ENCODE results near the gene ITPR3.
A peak's percentile ranks its signal among the peaks of the same experiment; 100 is the strongest.

ITPR3 gene

GRCh38 chr6:33604941-33605854 lies 15.9 kb upstream of the ITPR3 start:
- H3K4me3 ChIP-seq (ENCODE audit: low read depth, low read length): no peak overlapping the region
- H3K36me3 ChIP-seq (ENCODE audit: insufficient read depth, low read length): no peaks in the 10 kb centered on the region
- H3K27me3 ChIP-seq (ENCODE audit: insufficient read depth, low read length): no peaks in the 10 kb centered on the region
- peaks cover 24% of the 10 kb centered on the region for H3K4me1 ChIP-seq (ENCODE audit: control insufficient read depth, insufficient read depth, low read length, unreplicated experiment)
- no peak overlapping the region for H3K27ac ChIP-seq (ENCODE audit: low read depth, low read length)
- no peaks in the 10 kb centered on the region for H3K79me2 ChIP-seq (ENCODE audit: control insufficient read depth, insufficient read depth, low read length, unreplicated experiment)
- H2AFZ ChIP-seq (ENCODE audit: low read length, unreplicated experiment): no peak overlapping the region

- Histone ChIP-seq H3K27ac (ENCODE audit: low read depth, low read length) (no peak overlapping the region), H3K4me3 (ENCODE audit: low read depth, low read length) (no peak overlapping the region), H3K4me1 (ENCODE audit: control insufficient read depth, insufficient read depth, low read length, unreplicated experiment) (peaks cover 33% of the 10 kb centered on the region), H3K36me3 (ENCODE audit: insufficient read depth, low read length) (no peaks in the 10 kb centered on the region), H3K79me2 (ENCODE audit: control insufficient read depth, insufficient read depth, low read length, unreplicated experiment) (no peaks in the 10 kb centered on the region), H2AFZ (ENCODE audit: low read length, unreplicated experiment) (no peak overlapping the region), H3K27me3 (ENCODE audit: insufficient read depth, low read length) (no peaks in the 10 kb centered on the region)
Observed at GRCh38 chr6:33606642-33607041, 14.5 kb upstream of the ITPR3 start.

- H3K27ac ChIP-seq (ENCODE audit: low read depth, low read length): no peak overlapping the region
Observed at GRCh38 chr6:33607126-33607783, 13.9 kb upstream of the ITPR3 start.

GRCh38 chr6:33607784-33608161 lies 13.3 kb upstream of the ITPR3 start:
- Histone ChIP-seq H3K4me1 (ENCODE audit: control insufficient read depth, insufficient read depth, low read length, unreplicated experiment) (peaks cover 33% of the 10 kb centered on the region), H3K36me3 (ENCODE audit: insufficient read depth, low read length) (no peaks in the 10 kb centered on the region), H3K79me2 (ENCODE audit: control insufficient read depth, insufficient read depth, low read length, unreplicated experiment) (no peaks in the 10 kb centered on the region), H3K27ac (ENCODE audit: low read depth, low read length) (no peak overlapping the region), H3K4me3 (ENCODE audit: low read depth, low read length) (no peak overlapping the region), H2AFZ (ENCODE audit: low read length, unreplicated experiment) (no peak overlapping the region), H3K27me3 (ENCODE audit: insufficient read depth, low read length) (no peaks in the 10 kb centered on the region)

More at GRCh38 chr6:33607126-33607783, 13.9 kb upstream of the ITPR3 start:
- Histone ChIP-seq H2AFZ (ENCODE audit: low read length, unreplicated experiment) (no peak overlapping the region), H3K4me1 (ENCODE audit: control insufficient read depth, insufficient read depth, low read length, unreplicated experiment) (peaks cover 33% of the 10 kb centered on the region), H3K79me2 (ENCODE audit: control insufficient read depth, insufficient read depth, low read length, unreplicated experiment) (no peaks in the 10 kb centered on the region), H3K27me3 (ENCODE audit: insufficient read depth, low read length) (no peaks in the 10 kb centered on the region), H3K4me3 (ENCODE audit: low read depth, low read length) (no peak overlapping the region), H3K36me3 (ENCODE audit: insufficient read depth, low read length) (no peaks in the 10 kb centered on the region)

- Histone ChIP-seq H3K4me3 (ENCODE audit: low read depth, low read length) (no peak overlapping the region), H2AFZ (ENCODE audit: low read length, unreplicated experiment) (no peak overlapping the region), H3K36me3 (ENCODE audit: insufficient read depth, low read length) (no peaks in the 10 kb centered on the region), H3K27ac (ENCODE audit: low read depth, low read length) (peak overlapping the region; percentile 43; the same call in 1 of the 2 replicates), H3K79me2 (ENCODE audit: control insufficient read depth, insufficient read depth, low read length, unreplicated experiment) (no peaks in the 10 kb centered on the region), H3K27me3 (ENCODE audit: insufficient read depth, low read length) (no peaks in the 10 kb centered on the region), H3K4me1 (ENCODE audit: control insufficient read depth, insufficient read depth, low read length, unreplicated experiment) (peaks cover 43% of the 10 kb centered on the region)
Observed at GRCh38 chr6:33609019-33609418, 12.1 kb upstream of the ITPR3 start.

- Histone ChIP-seq H3K36me3 (ENCODE audit: insufficient read depth, low read length) (no peaks in the 10 kb centered on the region), H3K27me3 (ENCODE audit: insufficient read depth, low read length) (no peaks in the 10 kb centered on the region), H3K27ac (ENCODE audit: low read depth, low read length) (peak overlapping the region; percentile 43; the same call in 1 of the 2 replicates), H2AFZ (ENCODE audit: low read length, unreplicated experiment) (no peak overlapping the region), H3K79me2 (ENCODE audit: control insufficient read depth, insufficient read depth, low read length, unreplicated experiment) (no peaks in the 10 kb centered on the region), H3K4me3 (ENCODE audit: low read depth, low read length) (no peak overlapping the region), H3K4me1 (ENCODE audit: control insufficient read depth, insufficient read depth, low read length, unreplicated experiment) (peaks cover 47% of the 10 kb centered on the region)
Observed at GRCh38 chr6:33609528-33609927, 11.6 kb upstream of the ITPR3 start.

GRCh38 chr6:33610067-33610466 lies 11.1 kb upstream of the ITPR3 start:
- Histone ChIP-seq H3K27ac (ENCODE audit: low read depth, low read length) (peak overlapping the region; percentile 43; the same call in 1 of the 2 replicates), H3K4me1 (ENCODE audit: control insufficient read depth, insufficient read depth, low read length, unreplicated experiment) (peaks cover 47% of the 10 kb centered on the region)

GRCh38 chr6:33610779-33611732 lies 10.1 kb upstream of the ITPR3 start:
- Histone ChIP-seq H2AFZ (ENCODE audit: low read length, unreplicated experiment) (no peak overlapping the region), H3K79me2 (ENCODE audit: control insufficient read depth, insufficient read depth, low read length, unreplicated experiment) (no peaks in the 10 kb centered on the region), H3K27ac (ENCODE audit: low read depth, low read length) (no peak overlapping the region), H3K36me3 (ENCODE audit: insufficient read depth, low read length) (no peaks in the 10 kb centered on the region), H3K27me3 (ENCODE audit: insufficient read depth, low read length) (no peaks in the 10 kb centered on the region), H3K4me3 (ENCODE audit: low read depth, low read length) (no peak overlapping the region), H3K4me1 (ENCODE audit: control insufficient read depth, insufficient read depth, low read length, unreplicated experiment) (peaks cover 47% of the 10 kb centered on the region)

More at GRCh38 chr6:33610067-33610466, 11.1 kb upstream of the ITPR3 start:
- no peak overlapping the region for H2AFZ ChIP-seq (ENCODE audit: low read length, unreplicated experiment)
- no peaks in the 10 kb centered on the region for H3K36me3 ChIP-seq (ENCODE audit: insufficient read depth, low read length)
- no peaks in the 10 kb centered on the region for H3K27me3 ChIP-seq (ENCODE audit: insufficient read depth, low read length)
- H3K4me3 ChIP-seq (ENCODE audit: low read depth, low read length): no peak overlapping the region
- no peaks in the 10 kb centered on the region for H3K79me2 ChIP-seq (ENCODE audit: control insufficient read depth, insufficient read depth, low read length, unreplicated experiment)

GRCh38 chr6:33613146-33613794 lies 7.9 kb upstream of the ITPR3 start:
- H3K27ac ChIP-seq (ENCODE audit: low read depth, low read length): peak overlapping the region; percentile 75
- H3K36me3 ChIP-seq (ENCODE audit: insufficient read depth, low read length): no peaks in the 10 kb centered on the region
- no peaks in the 10 kb centered on the region for H3K79me2 ChIP-seq (ENCODE audit: control insufficient read depth, insufficient read depth, low read length, unreplicated experiment)
- no peaks in the 10 kb centered on the region for H3K27me3 ChIP-seq (ENCODE audit: insufficient read depth, low read length)
- peak overlapping the region; percentile 14; the same call in 1 of the 2 replicates for H3K4me3 ChIP-seq (ENCODE audit: low read depth, low read length)
- peaks cover 48% of the 10 kb centered on the region for H3K4me1 ChIP-seq (ENCODE audit: control insufficient read depth, insufficient read depth, low read length, unreplicated experiment)
- H2AFZ ChIP-seq (ENCODE audit: low read length, unreplicated experiment): peak overlapping the region; percentile 89

- Histone ChIP-seq H3K36me3 (ENCODE audit: insufficient read depth, low read length) (no peaks in the 10 kb centered on the region), H3K4me3 (ENCODE audit: low read depth, low read length) (peak overlapping the region; percentile 14; the same call in 1 of the 2 replicates), H3K27me3 (ENCODE audit: insufficient read depth, low read length) (no peaks in the 10 kb centered on the region), H3K4me1 (ENCODE audit: control insufficient read depth, insufficient read depth, low read length, unreplicated experiment) (peaks cover 44% of the 10 kb centered on the region), H2AFZ (ENCODE audit: low read length, unreplicated experiment) (peak overlapping the region; percentile 89), H3K79me2 (ENCODE audit: control insufficient read depth, insufficient read depth, low read length, unreplicated experiment) (no peaks in the 10 kb centered on the region), H3K27ac (ENCODE audit: low read depth, low read length) (peak overlapping the region; percentile 75)
Observed at GRCh38 chr6:33613795-33614168, 7.3 kb upstream of the ITPR3 start.

Data from ACC112 (cell line).